NT2/D1 (cell line): Measurements from ENCODE around the gene SENP8.

Source experiments
- YY1 ChIP-seq: IDR thresholded peaks from 2 replicates; pipeline ENCODE4 v1.6.1; 2011; ENCODE audit not compliant: insufficient read length, insufficient read depth
- ZNF274 ChIP-seq: IDR thresholded peaks from 2 replicates; pipeline ENCODE4 v1.6.1; 2011; ENCODE audit warnings: mild to moderate bottlenecking, low read depth, low read length

- TF ChIP-seq YY1: no peak
- no peak for TF ChIP-seq ZNF274
Observed at GRCh38 chr15:72156928-72157327, 38.7 kb downstream of the SENP8 start.
